HG03378 (cell line): ENCODE results near the gene ANXA6.
A peak's percentile ranks its signal among the peaks of the same experiment; 100 is the strongest.

ENCODE experiments used
- ATAC-seq: cut with Tn5 transposase; IDR thresholded peaks from one replicate; pipeline ENCODE4 v1.9.1; 2021; ENCODE audit warnings: mild to moderate bottlenecking, moderate library complexity; ENCODE audit not compliant: unreplicated experiment

Gene ANXA6

GRCh38 chr5:151106043-151106442, 51.5 kb downstream of the ANXA6 start:
- no peak for ATAC-seq

GRCh38 chr5:151105561-151105960, 52.0 kb downstream of the ANXA6 start:
- ATAC-seq, result no peak

DNA sequence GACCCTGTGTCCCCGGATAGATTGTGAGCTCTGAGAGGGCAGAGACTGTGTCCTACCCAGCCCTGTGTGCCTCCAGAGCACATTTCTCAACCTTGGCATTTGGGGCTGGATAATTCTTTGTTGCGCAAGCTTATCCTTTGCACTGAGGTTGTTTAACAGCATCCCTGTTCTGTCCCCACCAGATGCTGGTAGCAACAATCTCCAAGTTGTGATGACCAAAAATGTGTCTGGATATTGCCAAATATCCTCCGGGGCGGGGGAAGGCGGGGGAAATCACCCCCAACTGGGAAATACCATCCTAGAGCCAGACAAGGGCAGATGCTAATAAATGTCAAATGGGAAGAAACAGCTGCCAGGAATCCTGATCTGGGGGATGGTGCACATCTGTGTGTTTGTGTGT, 52.8 kb downstream of the ANXA6 start:
- ATAC-seq, result no peak

GRCh38 chr5:151101746-151102145, 55.8 kb downstream of the ANXA6 start:
- no peak for ATAC-seq

GRCh38 chr5:151101151-151101550, 56.4 kb downstream of the ANXA6 start:
- no peak for ATAC-seq

DNA sequence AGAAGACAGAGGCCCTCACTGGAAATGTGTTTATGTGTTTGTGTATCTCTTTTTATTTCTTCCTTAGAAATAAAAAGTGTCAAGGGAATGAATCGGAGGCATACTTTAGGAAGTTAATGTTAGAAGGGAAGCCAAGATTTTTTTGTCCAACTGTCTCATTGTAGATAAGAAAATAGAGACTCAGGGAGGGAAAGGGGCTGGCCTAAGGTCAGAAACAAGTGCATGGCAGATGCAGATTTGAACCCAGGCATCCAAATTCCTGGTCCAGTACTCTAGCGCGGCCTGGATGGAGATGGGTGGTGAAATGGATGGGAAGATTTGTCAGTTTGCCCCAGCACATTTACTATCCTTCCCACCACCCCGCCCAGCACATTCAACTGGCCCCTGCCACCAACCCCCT, 56.9 kb downstream of the ANXA6 start:
- ATAC-seq, result no peak

DNA sequence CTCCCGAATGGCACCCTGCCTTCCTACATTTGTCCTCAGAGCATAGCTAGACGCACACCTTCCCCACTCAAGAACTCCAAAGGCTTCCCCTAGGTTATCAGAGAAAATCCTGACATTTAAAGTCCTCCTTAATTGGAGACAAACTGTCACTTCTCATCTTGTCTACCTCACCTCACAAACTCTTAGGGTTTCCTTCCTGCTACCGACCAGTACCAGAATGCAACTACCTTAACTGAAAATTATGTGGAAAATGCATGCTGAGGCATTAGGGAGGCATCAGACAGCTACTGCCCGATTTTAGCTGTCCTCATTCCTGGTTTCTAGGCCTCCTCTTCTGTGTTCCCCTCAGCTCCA, 58.8 kb downstream of the ANXA6 start:
- ATAC-seq, result no peak

- peak; percentile 47 for ATAC-seq
Observed at GRCh38 chr5:151097820-151098767, 59.5 kb downstream of the ANXA6 start.

DNA sequence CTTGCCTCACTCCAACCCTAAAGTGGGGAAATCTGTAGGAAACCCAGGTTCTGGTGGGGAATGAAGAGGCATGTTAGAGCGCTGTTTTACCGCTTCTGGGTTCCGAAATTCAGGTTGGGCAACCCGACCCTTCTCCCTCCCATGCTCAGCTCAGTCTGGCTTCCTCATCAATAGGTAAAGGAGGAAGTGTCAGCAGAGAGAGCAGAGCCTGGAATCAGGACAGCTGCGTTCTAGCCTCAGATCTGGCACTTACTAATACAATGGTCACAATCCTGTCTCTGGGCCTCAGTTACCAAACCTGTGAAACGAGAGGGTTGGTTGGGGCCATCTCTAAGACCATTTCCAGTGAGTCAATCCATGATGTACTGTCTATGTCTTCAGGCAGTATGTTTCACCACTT, 60.5 kb downstream of the ANXA6 start:
- ATAC-seq, result no peak

GRCh38 chr5:151096001-151096373, 61.6 kb downstream of the ANXA6 start:
- ATAC-seq, result no peak

GRCh38 chr5:151095341-151096000, 62.1 kb downstream of the ANXA6 start:
- ATAC-seq, result no peak

GRCh38 chr5:151094852-151095245, 62.7 kb downstream of the ANXA6 start:
- no peak for ATAC-seq

DNA sequence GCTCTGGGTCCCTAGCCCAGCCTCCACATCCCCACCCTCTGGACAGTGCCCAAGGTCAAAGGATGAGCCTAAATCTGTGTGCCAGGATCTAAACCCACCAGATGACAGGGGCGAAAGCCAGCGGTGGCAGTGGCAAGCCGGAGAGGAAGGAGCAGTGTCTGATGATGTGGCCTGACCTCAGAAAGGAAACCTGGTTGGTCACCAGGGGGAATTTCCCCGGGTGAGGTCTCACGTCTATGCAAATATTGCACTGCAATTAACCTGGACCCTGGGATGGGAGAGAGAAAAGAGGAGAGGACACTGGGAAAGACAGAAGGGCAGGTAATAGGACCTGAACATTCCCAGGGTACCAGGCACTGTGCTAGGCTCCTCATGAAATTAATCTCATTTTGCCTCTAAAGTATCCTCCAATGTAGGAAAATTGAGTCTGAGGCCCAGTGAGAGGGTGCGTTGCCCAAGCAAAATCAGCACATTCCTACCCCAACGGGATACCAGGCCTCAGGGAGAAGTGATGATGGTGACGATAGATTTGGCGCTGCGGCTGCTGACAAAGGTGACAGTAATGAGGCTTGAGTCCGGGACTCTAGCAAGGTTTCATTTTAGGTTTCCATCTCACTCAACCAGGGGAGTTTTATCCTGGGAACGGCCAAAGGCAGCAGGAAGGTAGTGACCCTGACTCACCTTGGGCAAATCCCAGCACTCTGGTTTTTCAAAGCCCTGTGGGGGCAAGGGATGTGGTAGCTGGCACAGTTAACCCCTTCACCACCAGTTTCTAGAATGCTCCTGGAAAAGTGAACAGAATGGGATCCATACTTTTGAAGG, 63.3 kb downstream of the ANXA6 start:
- peak; percentile 71 for ATAC-seq

DNA sequence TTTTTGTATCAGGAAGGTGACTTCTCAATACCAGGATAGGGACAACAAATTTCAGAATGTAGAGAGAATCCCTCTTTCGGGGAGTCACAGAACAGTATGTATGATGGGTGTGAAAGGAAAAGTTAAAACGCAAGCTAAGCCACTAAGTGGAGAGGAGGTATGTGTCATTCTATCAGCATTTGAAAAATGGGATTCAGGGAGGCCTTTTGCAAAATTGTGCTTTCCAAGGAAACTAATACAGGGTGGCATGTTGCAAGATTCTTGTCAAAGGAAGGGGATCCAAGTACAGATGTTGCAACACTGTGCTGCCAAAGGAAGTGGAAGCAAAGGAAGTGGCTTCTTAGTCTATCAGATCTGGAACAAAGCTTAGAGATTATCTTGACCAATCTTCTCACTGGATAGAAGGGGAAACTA, 64.1 kb downstream of the ANXA6 start:
- ATAC-seq, result peak; percentile 8

DNA sequence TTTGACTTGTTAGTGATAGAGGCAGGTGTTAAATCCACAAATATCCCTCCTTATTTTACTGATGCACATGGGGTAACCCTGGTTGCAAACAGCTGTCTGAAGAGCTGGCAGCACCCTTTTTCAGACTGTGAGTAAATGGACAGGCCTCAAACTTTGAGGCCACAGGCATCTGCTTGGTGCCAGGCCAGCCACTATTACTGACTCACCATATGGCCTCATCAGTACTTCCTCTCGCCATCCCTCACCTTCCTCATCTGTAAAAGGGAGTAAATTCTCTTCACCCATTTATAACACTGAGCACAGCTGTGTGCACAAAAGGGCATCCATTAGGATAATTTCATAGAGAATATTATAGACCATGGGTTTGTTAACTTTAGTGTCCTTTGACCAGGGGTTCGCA, 64.8 kb downstream of the ANXA6 start:
- ATAC-seq, result no peak

- no peak for ATAC-seq
Observed at GRCh38 chr5:151089726-151090125, 67.9 kb downstream of the ANXA6 start.

DNA sequence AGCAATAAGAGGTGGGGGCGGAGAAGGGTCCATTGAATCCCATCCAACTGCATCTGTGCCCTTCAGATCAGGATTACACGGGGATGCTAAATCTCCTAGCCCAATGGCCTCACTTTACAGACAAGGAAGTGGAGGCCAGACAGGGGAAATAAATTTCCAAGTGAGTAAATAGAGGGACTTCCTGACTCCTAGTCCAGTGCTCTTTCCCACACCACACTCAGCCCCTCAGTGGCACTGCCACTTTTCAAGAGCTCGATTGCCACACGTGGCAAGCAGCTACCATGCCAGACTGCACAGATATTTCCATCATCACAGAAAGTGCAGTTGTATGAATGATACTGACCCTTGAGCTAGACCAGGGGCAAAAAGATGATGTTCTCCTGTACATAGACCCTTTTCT, 68.6 kb downstream of the ANXA6 start:
- no peak for ATAC-seq

DNA sequence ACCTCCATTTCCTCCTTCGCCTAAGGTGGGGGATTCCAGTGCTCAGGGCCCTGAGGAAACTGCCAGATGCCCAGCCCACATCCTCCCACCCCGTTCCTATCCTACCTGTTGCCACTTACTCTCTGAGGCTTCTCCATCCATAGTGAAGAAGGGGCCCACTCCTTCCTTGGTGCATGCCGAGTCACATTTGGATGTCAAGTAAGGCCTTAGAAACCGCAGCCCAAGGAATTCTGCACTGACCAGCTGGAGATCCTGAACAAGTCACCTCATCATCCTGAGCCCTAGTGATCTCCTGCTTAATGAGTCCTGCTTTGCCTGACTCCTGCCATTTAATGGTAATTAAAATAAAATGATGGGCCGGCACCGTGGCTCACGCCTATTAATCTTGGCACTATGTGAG, 70.1 kb downstream of the ANXA6 start:
- no peak for ATAC-seq

DNA sequence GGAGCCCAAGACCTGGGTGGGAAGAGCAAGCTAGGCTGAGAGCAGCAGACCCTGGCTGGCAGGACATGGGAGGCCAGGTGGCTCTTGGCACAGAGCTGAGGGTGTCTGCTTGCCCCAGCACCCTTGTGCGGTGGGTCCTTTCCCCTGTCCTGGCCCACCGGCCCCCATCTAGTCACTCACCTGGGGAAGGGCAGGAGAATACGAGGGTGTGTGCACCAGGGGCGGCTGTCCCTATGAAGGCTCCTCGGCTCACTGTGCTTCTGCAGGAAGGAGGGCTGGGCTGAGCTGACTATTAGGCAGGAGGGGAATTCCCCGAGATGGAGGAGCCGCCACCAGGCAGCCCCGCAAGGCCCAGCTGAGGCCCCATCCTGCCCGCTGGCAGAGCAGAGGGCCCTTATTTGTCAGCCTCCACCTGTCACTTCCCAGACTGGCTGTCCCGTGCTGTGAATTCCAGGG, 70.6 kb downstream of the ANXA6 start:
- peak; percentile 54 for ATAC-seq

DNA sequence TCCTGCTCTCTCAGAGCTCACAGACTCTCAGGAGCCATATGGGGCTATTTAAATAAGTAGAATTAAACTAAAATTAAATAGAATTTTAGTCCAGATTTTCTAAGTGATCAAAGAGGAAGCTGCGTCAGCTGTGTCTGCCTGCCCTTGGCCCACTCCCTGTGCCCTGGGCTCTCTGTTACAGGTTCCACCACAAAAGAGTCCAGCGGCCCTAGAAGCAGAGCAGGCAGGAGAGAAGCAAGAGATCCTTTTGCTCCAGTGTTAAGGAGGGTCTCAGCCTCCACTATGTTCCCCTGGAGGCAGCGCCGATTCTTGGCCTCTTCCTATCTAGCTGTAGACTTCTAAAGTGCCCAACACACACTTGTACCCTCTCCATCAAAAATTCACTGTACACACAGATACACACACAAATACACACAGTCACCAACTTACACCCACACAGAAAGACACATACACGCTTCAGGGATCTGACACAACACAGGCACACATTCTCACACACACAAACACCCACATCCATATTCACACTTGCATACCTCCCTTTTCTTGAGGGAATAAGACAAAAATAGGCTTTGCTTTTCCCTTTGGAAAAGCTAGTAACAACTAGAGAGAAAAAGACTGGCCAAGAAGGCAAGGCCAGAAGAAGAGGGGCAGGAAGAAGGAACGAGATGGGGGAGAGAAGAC, 71.2 kb downstream of the ANXA6 start:
- ATAC-seq, result no peak

DNA sequence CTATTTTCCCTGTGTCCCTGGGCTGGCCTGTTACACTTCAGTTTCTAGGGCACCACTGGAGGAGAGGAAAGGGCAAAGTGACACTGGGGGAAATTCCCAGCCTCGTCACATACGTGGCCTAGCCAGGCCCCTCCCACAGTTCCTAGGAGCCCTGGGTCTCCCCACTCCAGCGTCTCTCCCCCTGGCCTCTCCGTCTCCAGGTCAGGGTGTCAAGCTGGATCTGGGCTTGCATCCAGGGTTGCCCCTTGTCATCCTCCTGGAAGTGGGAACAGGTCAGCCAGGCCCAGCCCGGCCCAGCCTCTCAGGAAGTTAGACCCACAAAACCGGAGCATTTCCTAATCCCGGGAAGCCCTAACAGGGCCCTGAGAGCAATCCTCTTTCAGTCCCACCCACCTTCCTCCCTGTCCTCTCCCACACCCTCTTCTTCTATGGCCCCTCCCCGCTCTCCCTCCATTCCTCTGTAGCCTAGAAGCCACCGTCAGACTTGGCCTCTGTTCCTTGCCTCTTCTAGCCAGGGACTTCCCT, 72.0 kb downstream of the ANXA6 start:
- no peak for ATAC-seq
